GM12873 (cell line): ENCODE data around the gene ZNF710.

Experiments
- TF ChIP-seq, protein P1 (sequence below): IDR thresholded peaks from 2 replicates; pipeline ENCODE4 v1.5.1; 2012; ENCODE audit warnings: low read depth, mild to moderate bottlenecking, moderate library complexity, low read length, control low read depth; ENCODE audit not compliant: insufficient read depth; ENCODE audit errors: missing control alignments

Gene ZNF710

DNA sequence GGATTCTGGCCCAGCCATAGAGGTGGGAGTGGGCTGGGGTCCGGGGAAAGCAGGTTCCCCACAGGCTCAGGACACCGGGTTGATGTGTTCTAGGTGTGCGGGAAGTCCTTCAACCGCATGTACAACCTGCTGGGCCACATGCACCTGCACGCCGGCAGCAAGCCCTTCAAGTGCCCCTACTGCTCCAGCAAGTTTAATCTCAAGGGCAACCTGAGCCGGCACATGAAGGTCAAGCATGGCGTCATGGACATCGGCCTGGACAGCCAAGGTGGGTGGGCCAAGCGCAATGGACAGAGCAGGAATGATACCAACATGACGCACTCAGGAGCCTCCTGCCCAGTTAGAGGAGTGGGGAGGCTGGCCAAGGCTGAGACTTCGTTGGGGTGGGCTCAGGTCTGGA, 72.9 kb downstream of the ZNF710 start:
- TF ChIP-seq, protein P1, sequence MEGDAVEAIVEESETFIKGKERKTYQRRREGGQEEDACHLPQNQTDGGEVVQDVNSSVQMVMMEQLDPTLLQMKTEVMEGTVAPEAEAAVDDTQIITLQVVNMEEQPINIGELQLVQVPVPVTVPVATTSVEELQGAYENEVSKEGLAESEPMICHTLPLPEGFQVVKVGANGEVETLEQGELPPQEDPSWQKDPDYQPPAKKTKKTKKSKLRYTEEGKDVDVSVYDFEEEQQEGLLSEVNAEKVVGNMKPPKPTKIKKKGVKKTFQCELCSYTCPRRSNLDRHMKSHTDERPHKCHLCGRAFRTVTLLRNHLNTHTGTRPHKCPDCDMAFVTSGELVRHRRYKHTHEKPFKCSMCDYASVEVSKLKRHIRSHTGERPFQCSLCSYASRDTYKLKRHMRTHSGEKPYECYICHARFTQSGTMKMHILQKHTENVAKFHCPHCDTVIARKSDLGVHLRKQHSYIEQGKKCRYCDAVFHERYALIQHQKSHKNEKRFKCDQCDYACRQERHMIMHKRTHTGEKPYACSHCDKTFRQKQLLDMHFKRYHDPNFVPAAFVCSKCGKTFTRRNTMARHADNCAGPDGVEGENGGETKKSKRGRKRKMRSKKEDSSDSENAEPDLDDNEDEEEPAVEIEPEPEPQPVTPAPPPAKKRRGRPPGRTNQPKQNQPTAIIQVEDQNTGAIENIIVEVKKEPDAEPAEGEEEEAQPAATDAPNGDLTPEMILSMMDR: no peak

DNA sequence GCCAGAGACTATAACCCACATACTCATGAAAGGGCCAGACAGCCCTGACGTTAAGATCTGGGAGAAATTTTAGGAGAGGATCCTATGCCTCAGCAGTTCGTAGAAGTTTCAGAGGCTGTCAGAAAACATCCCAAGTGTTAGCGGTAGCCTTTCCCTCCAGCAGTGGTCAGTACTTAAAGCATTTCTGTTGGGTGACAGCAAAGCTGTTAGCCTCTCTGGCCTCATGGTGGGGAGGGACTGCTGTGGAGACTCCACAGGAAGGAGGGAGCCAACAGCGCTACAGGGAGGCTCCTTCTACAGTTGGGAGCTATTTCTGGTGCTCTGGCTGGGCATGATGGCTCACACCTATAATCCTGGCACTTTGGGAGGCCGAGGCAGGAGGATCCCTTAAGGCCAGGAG, 73.8 kb downstream of the ZNF710 start:
- TF ChIP-seq, protein P1: no peak

DNA sequence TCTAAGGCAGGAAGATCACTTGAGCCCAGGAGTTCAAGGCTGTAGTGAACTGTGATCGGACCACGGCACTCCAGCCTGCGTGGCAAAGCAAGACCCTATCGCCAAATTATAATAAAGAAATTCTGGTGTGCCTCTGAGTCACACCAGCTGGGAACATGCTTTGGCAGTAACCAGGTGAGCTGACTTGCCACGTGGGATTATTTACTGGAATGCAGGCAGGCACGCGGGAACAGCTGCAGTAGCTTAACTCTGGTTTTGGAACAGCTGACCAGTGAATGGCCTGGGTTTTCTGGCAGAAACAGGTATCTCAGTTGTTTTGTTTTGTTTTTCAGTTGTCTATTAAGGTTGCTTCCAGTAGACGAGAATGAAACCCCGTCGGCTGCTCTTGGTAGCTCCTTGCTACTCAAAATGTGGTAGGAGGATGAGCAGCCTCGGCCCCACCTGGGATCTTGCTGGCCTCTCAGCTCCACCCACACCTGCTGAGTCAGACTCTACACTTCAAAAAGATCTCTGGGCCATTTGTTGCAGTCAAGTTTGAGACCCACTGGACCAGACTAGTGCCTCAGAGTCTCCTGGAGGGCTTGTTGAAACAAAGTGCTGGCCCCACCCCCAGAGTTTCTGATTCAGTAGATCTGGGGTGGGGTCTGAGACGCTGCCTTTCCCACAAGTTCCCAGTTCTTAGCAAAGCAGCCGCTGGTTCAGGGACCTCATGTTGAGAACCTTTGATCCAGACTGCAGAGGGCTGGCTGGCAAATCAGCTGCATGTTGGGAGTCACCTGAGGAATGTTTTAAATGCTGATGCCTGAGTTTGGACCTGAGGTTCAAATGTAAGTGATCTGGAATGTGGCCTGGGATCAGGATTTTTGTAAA, 74.5 kb downstream of the ZNF710 start:
- TF ChIP-seq, protein P1: no peak

DNA sequence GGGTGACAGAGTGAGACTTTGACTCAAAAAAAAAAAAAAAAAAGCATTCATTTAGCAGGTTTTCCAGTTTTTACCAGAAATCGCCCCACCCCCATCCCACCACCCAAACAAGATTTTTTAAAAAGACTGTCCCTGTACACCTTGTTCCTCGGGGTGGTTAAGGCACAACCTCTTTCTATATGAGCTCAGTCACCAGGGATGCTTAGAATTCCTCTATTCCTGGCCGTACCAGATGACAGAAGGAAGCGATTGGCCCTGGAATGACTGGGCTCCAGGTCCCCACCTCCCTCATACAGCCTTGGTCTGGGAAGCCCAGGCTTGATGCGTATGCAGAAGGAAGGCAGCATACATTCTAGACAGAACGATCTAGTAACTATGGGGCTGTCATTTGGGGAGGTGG, 75.6 kb downstream of the ZNF710 start:
- TF ChIP-seq, protein P1: no peak

DNA sequence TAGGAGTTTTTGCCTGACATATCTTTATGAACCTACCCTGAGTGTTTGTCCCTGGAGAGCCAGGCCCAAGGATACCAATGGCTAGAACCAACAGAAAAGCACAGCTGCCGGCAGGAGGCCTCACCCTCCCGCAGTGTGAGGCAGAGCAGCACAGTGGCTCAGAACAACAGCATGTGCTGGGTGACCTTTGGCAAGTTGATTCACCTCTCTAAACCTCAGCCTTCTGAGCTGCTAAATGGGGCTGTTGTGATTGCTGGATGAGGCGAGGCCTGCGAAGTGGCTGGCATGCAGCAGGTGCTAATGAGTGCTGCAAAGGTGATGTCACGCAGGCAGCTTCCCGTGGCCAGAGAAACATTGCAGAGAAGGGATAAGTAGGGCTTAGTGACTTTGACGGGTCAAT, 77.8 kb downstream of the ZNF710 start:
- TF ChIP-seq, protein P1: no peak

DNA sequence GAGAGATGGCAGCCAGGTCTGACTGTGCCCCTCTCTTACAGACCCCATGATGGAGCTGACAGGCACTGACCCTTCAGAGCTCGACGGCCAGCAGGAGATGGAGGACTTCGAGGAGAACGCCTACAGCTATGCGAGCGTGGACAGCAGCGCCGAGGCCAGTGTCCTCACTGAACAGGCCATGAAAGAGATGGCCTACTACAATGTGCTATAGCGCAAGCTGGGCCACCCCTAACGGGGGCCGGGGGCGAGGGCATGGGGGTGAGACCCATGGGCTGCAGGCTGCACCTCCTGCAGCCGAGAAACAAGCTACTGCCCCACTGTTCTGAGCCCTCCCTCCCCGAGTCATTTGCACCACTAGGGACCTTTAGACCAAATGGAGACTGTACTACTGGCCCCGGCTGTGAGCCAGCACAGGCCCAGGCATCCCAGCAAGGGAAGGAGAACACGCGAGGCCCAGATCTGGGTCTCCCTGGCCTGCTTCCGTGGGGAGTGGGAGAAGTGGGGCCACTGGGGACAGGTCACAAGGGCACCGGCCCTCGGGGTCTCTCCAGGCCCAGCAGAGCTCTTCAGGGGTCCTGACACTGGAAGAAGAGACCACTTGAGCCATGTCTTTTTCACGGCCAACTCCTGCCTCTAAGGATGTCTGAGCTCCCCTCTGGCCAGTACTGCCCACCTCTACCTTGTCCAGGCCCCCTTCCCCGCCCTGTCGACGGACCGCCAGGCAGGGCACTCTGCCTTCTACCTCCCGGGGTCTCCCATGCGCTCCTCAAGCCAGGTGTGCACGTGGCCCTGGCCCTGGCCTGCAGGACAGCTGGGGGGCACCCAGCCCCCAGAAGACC, 78.7 kb downstream of the ZNF710 start:
- TF ChIP-seq, protein P1: no peak

DNA sequence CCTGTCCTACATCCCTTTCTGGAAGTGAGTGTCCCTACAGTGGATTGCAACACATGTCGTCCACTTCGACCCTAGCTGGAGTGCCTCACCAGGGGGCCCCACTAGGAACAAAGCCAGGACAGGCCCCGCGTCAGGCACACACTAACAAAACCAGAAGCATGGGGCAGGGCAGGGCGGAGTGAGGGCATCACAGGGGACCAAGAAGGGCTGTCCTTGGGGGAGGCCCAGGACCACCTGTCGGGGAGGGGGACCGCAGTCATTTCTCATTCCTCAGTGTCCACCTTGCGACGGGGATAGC, 79.3 kb downstream of the ZNF710 start:
- TF ChIP-seq, protein P1: no peak
